ENCODE results near the gene PRDX5. TPM values are rescaled to one million over a fixed set of nuclear protein-coding genes. Genes with fewer than 3 reads are reported as not detected.
A peak's percentile ranks its signal among the peaks of the same experiment; 100 is the strongest.

The PRDX5 gene
- total RNA-seq, 1 experiment from 2014 or later = 274 TPM

DNA sequence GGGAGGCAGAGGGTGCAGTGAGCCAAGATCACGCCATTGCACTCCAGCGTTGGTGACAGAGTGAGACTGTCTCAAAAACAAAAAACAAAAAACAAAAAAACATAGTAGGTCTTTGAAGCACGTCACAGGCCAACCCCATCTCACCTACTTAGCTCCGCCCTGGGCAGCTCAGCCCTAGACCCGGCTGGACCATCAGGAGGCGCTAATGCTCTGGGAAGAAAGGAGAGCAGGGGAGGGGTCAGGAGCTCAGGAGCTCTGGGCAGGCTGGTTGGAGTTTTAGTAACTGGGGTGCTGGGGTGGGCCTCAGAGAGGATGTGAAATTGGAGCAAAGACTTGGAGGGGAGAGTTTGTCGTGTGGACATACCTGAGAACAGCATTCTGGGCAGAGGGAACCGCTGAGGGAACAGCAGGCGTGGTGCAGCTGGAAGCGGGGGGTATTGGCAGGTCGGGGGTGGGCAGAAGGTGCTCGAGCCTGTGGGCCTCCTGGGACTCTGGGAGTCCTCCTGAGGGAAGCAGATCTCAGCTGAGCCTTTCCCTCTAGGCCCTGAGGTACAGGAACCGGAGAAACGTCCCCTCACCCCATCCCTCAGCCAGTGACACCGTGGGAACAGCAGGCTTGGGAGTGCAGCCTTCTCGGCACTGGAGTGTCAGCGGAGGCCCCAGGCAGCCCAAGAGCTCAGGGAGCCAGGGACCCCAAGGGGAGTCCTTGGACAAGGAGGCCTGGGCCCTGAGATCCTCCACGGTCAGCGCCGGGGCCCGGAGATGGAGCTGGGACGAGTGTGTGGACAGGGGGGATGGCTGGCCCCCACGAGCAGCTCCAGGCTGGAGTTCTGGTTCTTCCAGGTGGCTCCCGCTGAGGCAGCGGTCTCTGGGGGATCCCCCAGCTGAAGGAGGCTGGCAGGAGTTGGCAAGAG lies 38.8 kb downstream of the PRDX5 start:
- CTCF ChIA-PET = interaction anchor here (0.5 to 8.8 kb wide), 12 partner anchors 11 to 196 kb away, joined by 3 to 148 read pairs (median 8); partner anchors contain the start of genes CCDC88B, PRDX5 and TRMT112
- no peak overlapping the region for H3K4me3 Mint-ChIP-seq (ENCODE audit: unreplicated experiment)
- peak; percentile 52 for DNase-seq (ENCODE audit: unreplicated experiment)
- peaks cover 11% of the 10 kb centered on the region for H3K36me3 Mint-ChIP-seq (ENCODE audit: insufficient read depth, unreplicated experiment)
- no peaks in the 10 kb centered on the region for H3K27me3 Mint-ChIP-seq (ENCODE audit: insufficient read depth, unreplicated experiment)
- BruUV-seq (replicated peaks) = no TSS peak
- H3K9me3 Mint-ChIP-seq (ENCODE audit: unreplicated experiment) = no peaks in the 10 kb centered on the region
- H3K4me1 Mint-ChIP-seq (ENCODE audit: insufficient read depth, unreplicated experiment) = peaks cover 35% of the 10 kb centered on the region
- intact Hi-C loops (cut with micrococcal nuclease) = loop anchor here (5.0 kb wide), 2 partner anchors 104 to 296 kb away; partner anchors contain the start of gene PLCB3
- POLR2A ChIA-PET = interaction anchor here (0.9 to 3.1 kb wide), 8 partner anchors 8 to 86 kb away, joined by 3 to 65 read pairs (median 9); partner anchors contain the start of genes ESRRA, PRDX5 and TRMT112
- peak overlapping the region; percentile 78 for H3K27ac Mint-ChIP-seq (ENCODE audit: low read depth, unreplicated experiment)
- TF ChIP-seq, protein P1, sequence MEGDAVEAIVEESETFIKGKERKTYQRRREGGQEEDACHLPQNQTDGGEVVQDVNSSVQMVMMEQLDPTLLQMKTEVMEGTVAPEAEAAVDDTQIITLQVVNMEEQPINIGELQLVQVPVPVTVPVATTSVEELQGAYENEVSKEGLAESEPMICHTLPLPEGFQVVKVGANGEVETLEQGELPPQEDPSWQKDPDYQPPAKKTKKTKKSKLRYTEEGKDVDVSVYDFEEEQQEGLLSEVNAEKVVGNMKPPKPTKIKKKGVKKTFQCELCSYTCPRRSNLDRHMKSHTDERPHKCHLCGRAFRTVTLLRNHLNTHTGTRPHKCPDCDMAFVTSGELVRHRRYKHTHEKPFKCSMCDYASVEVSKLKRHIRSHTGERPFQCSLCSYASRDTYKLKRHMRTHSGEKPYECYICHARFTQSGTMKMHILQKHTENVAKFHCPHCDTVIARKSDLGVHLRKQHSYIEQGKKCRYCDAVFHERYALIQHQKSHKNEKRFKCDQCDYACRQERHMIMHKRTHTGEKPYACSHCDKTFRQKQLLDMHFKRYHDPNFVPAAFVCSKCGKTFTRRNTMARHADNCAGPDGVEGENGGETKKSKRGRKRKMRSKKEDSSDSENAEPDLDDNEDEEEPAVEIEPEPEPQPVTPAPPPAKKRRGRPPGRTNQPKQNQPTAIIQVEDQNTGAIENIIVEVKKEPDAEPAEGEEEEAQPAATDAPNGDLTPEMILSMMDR (IDR thresholded peaks at IDR 0.05; ENCODE audit: unreplicated experiment) = peak; percentile 40

DNA sequence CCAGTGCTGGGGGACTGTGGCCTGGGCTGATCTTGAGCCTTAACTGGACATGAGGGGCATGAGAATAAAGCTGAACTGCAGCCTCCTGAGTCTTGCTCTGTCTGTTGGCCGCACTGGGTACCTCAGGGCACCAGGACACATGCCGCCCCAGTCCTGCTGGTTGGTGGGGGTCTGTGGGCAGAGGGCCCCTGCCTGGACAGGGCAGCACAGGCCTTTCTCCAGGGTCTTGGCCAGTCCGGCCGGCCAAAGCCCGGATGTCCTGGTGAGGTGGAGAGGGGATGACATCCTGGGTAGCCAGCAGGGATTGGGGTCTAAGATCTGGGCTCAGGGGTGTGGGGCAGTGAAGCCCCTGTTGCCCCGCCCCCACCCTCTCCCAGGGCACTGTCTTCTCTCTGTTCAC lies 39.5 kb downstream of the PRDX5 start:
- TF ChIP-seq, protein P1 (IDR thresholded peaks at IDR 0.05; ENCODE audit: unreplicated experiment) = no peak
- no TSS peak for BruUV-seq (replicated peaks)
- peak overlapping the region; percentile 82 for H3K4me3 Mint-ChIP-seq (ENCODE audit: unreplicated experiment)
- peaks cover 15% of the 10 kb centered on the region for H3K36me3 Mint-ChIP-seq (ENCODE audit: insufficient read depth, unreplicated experiment)
- H3K27ac Mint-ChIP-seq (ENCODE audit: low read depth, unreplicated experiment) = no peak overlapping the region
- no peaks in the 10 kb centered on the region for H3K9me3 Mint-ChIP-seq (ENCODE audit: unreplicated experiment)
- DNase-seq (ENCODE audit: unreplicated experiment) = no peak
- ChIA-PET POLR2A (interaction anchor here (0.9 to 3.1 kb wide), 7 partner anchors 9 to 88 kb away, joined by 3 to 65 read pairs (median 3); partner anchors contain the start of genes ESRRA, PRDX5 and TRMT112), CTCF (interaction anchor here (0.5 to 8.8 kb wide), 11 partner anchors 12 to 303 kb away, joined by 3 to 148 read pairs (median 4); partner anchors contain the start of genes CCDC88B, PRDX5 and TRMT112)
- H3K4me1 Mint-ChIP-seq (ENCODE audit: insufficient read depth, unreplicated experiment) = peaks cover 35% of the 10 kb centered on the region
- H3K27me3 Mint-ChIP-seq (ENCODE audit: insufficient read depth, unreplicated experiment) = no peaks in the 10 kb centered on the region
- intact Hi-C loops (cut with micrococcal nuclease) = loop anchor here (5.0 kb wide), 2 partner anchors 105 to 295 kb away; partner anchors contain the start of gene PLCB3

- ChIA-PET POLR2A (interaction anchor here (0.9 to 2.9 kb wide), 7 partner anchors 10 to 89 kb away, joined by 3 to 33 read pairs (median 4); partner anchors contain the start of genes ESRRA, PRDX5 and TRMT112), CTCF (interaction anchor here (0.6 to 8.8 kb wide), 7 partner anchors 10 to 302 kb away, joined by 3 to 148 read pairs (median 10); partner anchors contain the start of genes PRDX5 and TRMT112)
- Mint-ChIP-seq H3K4me3 (ENCODE audit: unreplicated experiment) (peak overlapping the region; percentile 82), H3K9me3 (ENCODE audit: unreplicated experiment) (no peaks in the 10 kb centered on the region), H3K27ac (ENCODE audit: low read depth, unreplicated experiment) (no peak overlapping the region), H3K36me3 (ENCODE audit: insufficient read depth, unreplicated experiment) (peaks cover 21% of the 10 kb centered on the region), H3K4me1 (ENCODE audit: insufficient read depth, unreplicated experiment) (peaks cover 35% of the 10 kb centered on the region), H3K27me3 (ENCODE audit: insufficient read depth, unreplicated experiment) (no peaks in the 10 kb centered on the region)
- BruUV-seq (replicated peaks) = no TSS peak
- TF ChIP-seq, protein P1 (IDR thresholded peaks at IDR 0.05; ENCODE audit: unreplicated experiment) = no peak
- DNase-seq (ENCODE audit: unreplicated experiment) = peak; percentile 70
- intact Hi-C loops (cut with micrococcal nuclease) = loop anchor here (5.0 kb wide), 2 partner anchors 106 to 294 kb away; partner anchors contain the start of gene PLCB3
These were observed 40.1 kb downstream of the PRDX5 start for GRCh38 chr11:64357904-64358535.

Measured in MCF 10A (cell line).